Osteoblast (primary cell): ENCODE results near the gene CCT7. TPM values are rescaled to one million over a fixed set of nuclear protein-coding genes. Genes with fewer than 3 reads are reported as not detected.

Experiments
- DNase-seq: peaks from one replicate; pipeline ENCODE4 v3.0.0; 2011; ENCODE audit warnings: low spot score, mixed read lengths; ENCODE audit not compliant: insufficient read length; ENCODE audit errors: missing footprints
- H2AFZ ChIP-seq: 2 replicates; pipeline ENCODE4 v1.6.0; 2011; ENCODE audit warnings: mild to moderate bottlenecking, low read length
- H3K27ac ChIP-seq: 2 replicates; pipeline ENCODE4 v1.5.1; 2011; ENCODE audit warnings: mild to moderate bottlenecking, low read depth, low read length, moderate library complexity
- H3K27me3 ChIP-seq: 2 replicates; pipeline ENCODE4 v1.6.0; 2012; ENCODE audit warnings: mild to moderate bottlenecking, control low read depth, inconsistent platforms, low read length, moderate library complexity; ENCODE audit not compliant: insufficient read depth
- H3K36me3 ChIP-seq: 2 replicates; pipeline ENCODE4 v1.5.1; 2011; ENCODE audit warnings: mild to moderate bottlenecking, low read length, control low read depth, moderate library complexity; ENCODE audit not compliant: insufficient read depth
- H3K4me1 ChIP-seq: 2 replicates; pipeline ENCODE4 v1.5.1; 2011; ENCODE audit warnings: mild to moderate bottlenecking, low read length, control low read depth, moderate library complexity; ENCODE audit not compliant: insufficient read depth
- H3K4me2 ChIP-seq: 2 replicates; pipeline ENCODE4 v1.6.0; 2011; ENCODE audit warnings: mild to moderate bottlenecking, low read length; ENCODE audit not compliant: insufficient read depth
- H3K4me3 ChIP-seq: fragments of 200-600 bp; sonication (generic); 3 replicates; pipeline ENCODE4 v1.5.1; 2012; ENCODE audit warnings: mild to moderate bottlenecking, low read length, inconsistent platforms; ENCODE audit not compliant: insufficient read depth
- H3K79me2 ChIP-seq: 2 replicates; pipeline ENCODE4 v1.6.0; 2012; ENCODE audit warnings: mild to moderate bottlenecking, low read length, control low read depth, inconsistent platforms; ENCODE audit not compliant: insufficient read depth
- H3K9me3 ChIP-seq: 2 replicates; pipeline ENCODE4 v1.5.1; 2011; ENCODE audit warnings: low read depth, low read length, control low read depth
- H4K20me1 ChIP-seq: 2 replicates; pipeline ENCODE4 v1.6.0; 2012; ENCODE audit warnings: mild to moderate bottlenecking, low read length, control low read depth; ENCODE audit not compliant: insufficient read depth
- CTCF ChIP-seq: IDR thresholded peaks from 2 replicates; pipeline ENCODE4 v1.5.1; 2011; ENCODE audit warnings: mild to moderate bottlenecking, low read depth, low read length, moderate library complexity; ENCODE audit errors: extremely low read depth
- total RNA-seq: library from RNA; depleted of rRNA; stranded (reverse); fragments of >200 nt; gene quantifications from 2 replicates; pipeline ENCODE4 v1.2.3, GENCODE V29; 2012

Gene CCT7
- total RNA-seq, 1 donor = 200 TPM

- no peak for TF ChIP-seq CTCF
- DNase-seq = peak; percentile 43
- no peak overlapping the region for H2AFZ ChIP-seq
- peaks cover 21% of the 10 kb centered on the region for H3K36me3 ChIP-seq
- peaks cover 42% of the 10 kb centered on the region for H3K4me1 ChIP-seq
- peak overlapping the region; percentile 100 for H3K4me2 ChIP-seq
- peak overlapping the region; percentile 88 for H3K4me3 ChIP-seq
- H3K27me3 ChIP-seq = no peaks in the 10 kb centered on the region
- H3K27ac ChIP-seq = peak overlapping the region; percentile 94
- peaks cover 70% of the 10 kb centered on the region for H3K79me2 ChIP-seq
- peaks cover 60% of the 10 kb centered on the region for H4K20me1 ChIP-seq
- no peaks in the 10 kb centered on the region for H3K9me3 ChIP-seq
Observed at GRCh38 chr2:73235315-73236028, 1.4 kb downstream of the CCT7 start.

GRCh38 chr2:73237168-73237567, 3.1 kb downstream of the CCT7 start:
- Histone ChIP-seq H3K9me3 (no peaks in the 10 kb centered on the region), H3K79me2 (peaks cover 85% of the 10 kb centered on the region), H3K27ac (no peak overlapping the region), H3K27me3 (no peaks in the 10 kb centered on the region), H2AFZ (no peak overlapping the region), H3K4me2 (no peak overlapping the region), H3K4me1 (peaks cover 42% of the 10 kb centered on the region), H3K36me3 (peaks cover 31% of the 10 kb centered on the region), H4K20me1 (peaks cover 62% of the 10 kb centered on the region), H3K4me3 (no peak overlapping the region)
- no peak for DNase-seq
- TF ChIP-seq CTCF = no peak

GRCh38 chr2:73238149-73238548, 4.0 kb downstream of the CCT7 start:
- H3K4me3 ChIP-seq = no peak overlapping the region
- no peak for TF ChIP-seq CTCF
- H3K27me3 ChIP-seq = no peaks in the 10 kb centered on the region
- no peaks in the 10 kb centered on the region for H3K9me3 ChIP-seq
- peaks cover 87% of the 10 kb centered on the region for H3K79me2 ChIP-seq
- H3K36me3 ChIP-seq = peaks cover 39% of the 10 kb centered on the region
- H3K4me2 ChIP-seq = no peak overlapping the region
- peaks cover 37% of the 10 kb centered on the region for H3K4me1 ChIP-seq
- H2AFZ ChIP-seq = no peak overlapping the region
- H3K27ac ChIP-seq = peak overlapping the region; percentile 18
- peaks cover 65% of the 10 kb centered on the region for H4K20me1 ChIP-seq
- peak; percentile 64 for DNase-seq

GRCh38 chr2:73238976-73239375, 4.9 kb downstream of the CCT7 start:
- Histone ChIP-seq H3K27ac (peak overlapping the region; percentile 18), H3K9me3 (no peaks in the 10 kb centered on the region), H2AFZ (no peak overlapping the region), H3K79me2 (peaks cover 93% of the 10 kb centered on the region), H3K4me3 (no peak overlapping the region), H3K4me1 (peaks cover 31% of the 10 kb centered on the region), H4K20me1 (peaks cover 65% of the 10 kb centered on the region), H3K36me3 (peaks cover 47% of the 10 kb centered on the region), H3K27me3 (no peaks in the 10 kb centered on the region), H3K4me2 (no peak overlapping the region)
- TF ChIP-seq CTCF = no peak
- no peak for DNase-seq
